GM21381 (cell line): ENCODE results near the gene CLEC9A.

Experiments used
- ATAC-seq: cut with Tn5 transposase; IDR thresholded peaks from one replicate; pipeline ENCODE4 v1.9.1; 2021; ENCODE audit warnings: mild to moderate bottlenecking, moderate library complexity; ENCODE audit not compliant: unreplicated experiment

CLEC9A gene

GRCh38 chr12:10065241-10065640 is 34.8 kb downstream of the CLEC9A start:
- no peak for ATAC-seq

- ATAC-seq = no peak
Observed at GRCh38 chr12:10067264-10067663, 36.8 kb downstream of the CLEC9A start.

- ATAC-seq = no peak
Observed at GRCh38 chr12:10067942-10068341, 37.5 kb downstream of the CLEC9A start.

- ATAC-seq = no peak
Observed at GRCh38 chr12:10068644-10069043, 38.2 kb downstream of the CLEC9A start.

GRCh38 chr12:10069099-10069498 is 38.6 kb downstream of the CLEC9A start:
- no peak for ATAC-seq

- no peak for ATAC-seq
Observed at GRCh38 chr12:10069976-10070375, 39.5 kb downstream of the CLEC9A start.

- ATAC-seq = no peak
Observed at GRCh38 chr12:10070380-10070779, 39.9 kb downstream of the CLEC9A start.

- ATAC-seq = no peak
Observed at GRCh38 chr12:10072131-10072530, 41.6 kb downstream of the CLEC9A start.

- no peak for ATAC-seq
Observed at GRCh38 chr12:10073261-10073660, 42.8 kb downstream of the CLEC9A start.

GRCh38 chr12:10075451-10075850 is 45.0 kb downstream of the CLEC9A start:
- no peak for ATAC-seq

- no peak for ATAC-seq
Observed at GRCh38 chr12:10082117-10082874, 51.8 kb downstream of the CLEC9A start.

- no peak for ATAC-seq
Observed at GRCh38 chr12:10084733-10085132, 54.3 kb downstream of the CLEC9A start.

- no peak for ATAC-seq
Observed at GRCh38 chr12:10086387-10086786, 55.9 kb downstream of the CLEC9A start.

GRCh38 chr12:10088031-10088430 is 57.5 kb downstream of the CLEC9A start:
- ATAC-seq = no peak

GRCh38 chr12:10088955-10089900 is 58.7 kb downstream of the CLEC9A start:
- no peak for ATAC-seq

- no peak for ATAC-seq
Observed at GRCh38 chr12:10094646-10095395, 64.3 kb downstream of the CLEC9A start.

- no peak for ATAC-seq
Observed at GRCh38 chr12:10095971-10096370, 65.5 kb downstream of the CLEC9A start.

- ATAC-seq = no peak
Observed at GRCh38 chr12:10097521-10097920, 67.0 kb downstream of the CLEC9A start.

GRCh38 chr12:10098791-10099190 is 68.3 kb downstream of the CLEC9A start, which contains the start of gene CLEC1A:
TSS of gene CLEC1A (minus strand) at chr12:10098985. CDS start at chr12:10098922, 63 bp downstream.
- ATAC-seq = no peak

- no peak for ATAC-seq
Observed at GRCh38 chr12:10101042-10101579, 70.6 kb downstream of the CLEC9A start.
